ENCODE results near the gene REV3L.

- no peak for TF ChIP-seq GATA2 (IDR thresholded peaks at IDR 0.05; ENCODE audit: low read depth, low read length)
- no peak for TF ChIP-seq GATA3 (IDR thresholded peaks at IDR 0.05; ENCODE audit: low read depth, low read length)
Observed at GRCh38 chr6:111326563-111326962, 156.5 kb downstream of the REV3L start.

Measured in SH-SY5Y (cell line).